Endothelial cell of umbilical vein (primary cell): ENCODE measurements around the gene SCN3B. TPM values are rescaled to one million over a fixed set of nuclear protein-coding genes. Genes with fewer than 3 reads are reported as not detected.
A peak's percentile ranks its signal among the peaks of the same experiment; 100 is the strongest.

Experiments
- BruUV-seq: library from RNA; stranded (reverse); fragments of 400-500 nt; replicated peaks from 2 replicates; lab custom pipeline; 2021; lab: Mats Ljungman, UMichigan
- CTCF ChIA-PET: fragments of 300-600, 350-600 bp; sonication (Branson Sonifier 250); formaldehyde crosslinking; loops from one replicate; lab custom pipeline; 2021; ENCODE audit warnings: antibody characterized with exemption, inconsistent platforms; lab: Charles Lee
- POLR2A ChIA-PET: fragments of 300-600, 350-600 bp; sonication (Branson Sonifier 250); formaldehyde crosslinking; loops from one replicate; lab custom pipeline; 2021; ENCODE audit warnings: antibody characterized with exemption, inconsistent platforms; lab: Charles Lee
- DNase-seq: peaks from one replicate; pipeline ENCODE4 v3.0.0-alpha.2; 2011; ENCODE audit warnings: low read depth, low spot score
- FAIRE-seq: peaks from 2 replicates; lab custom pipeline; 2011; peaks lifted over from hg19 to GRCh38; lab: Jason Lieb, UNC
- H2AFZ ChIP-seq: 2 replicates; pipeline ENCODE4 v1.6.0; 2012; ENCODE audit warnings: low read depth, low read length, control low read depth, inconsistent platforms
- H3K27ac ChIP-seq: 2 replicates; pipeline ENCODE4 v1.5.1; 2011; ENCODE audit warnings: low read depth, mild to moderate bottlenecking, control low read depth, low read length, moderate library complexity; ENCODE audit not compliant: insufficient read depth
- H3K27me3 ChIP-seq, 2 experiments: 2 replicates each; pipeline versions ENCODE4 v1.6.0 to v1.6.1; 2011; ENCODE audit warnings: low read length in 2 of 2, mixed read lengths in 1 of 2; ENCODE audit not compliant: control insufficient read depth in 2 of 2, insufficient read depth in 2 of 2
- H3K36me3 ChIP-seq, 2 experiments: 2 replicates in 1 of 2; 3 replicates in 1 of 2; pipeline ENCODE4 v1.5.1; 2011; ENCODE audit warnings: low read length in 2 of 2, mild to moderate bottlenecking in 1 of 2, moderate library complexity in 1 of 2; ENCODE audit not compliant: control insufficient read depth in 2 of 2, insufficient read depth in 2 of 2; ENCODE audit errors: extremely low read depth in 1 of 2
- H3K4me1 ChIP-seq: 3 replicates; pipeline ENCODE4 v1.5.1; 2011; ENCODE audit warnings: mild to moderate bottlenecking, low read length; ENCODE audit not compliant: control insufficient read depth, insufficient read depth; ENCODE audit errors: extremely low read depth
- H3K4me2 ChIP-seq: 2 replicates; pipeline ENCODE4 v1.6.1; 2011; ENCODE audit warnings: low read length, control low read depth, mixed read lengths; ENCODE audit not compliant: insufficient read depth
- H3K4me3 ChIP-seq, 3 experiments: fragments of 200-600 bp in 1 of 3; sonication (generic), shearing (Covaris generic) in 1 of 3; replicated peaks in 1 of 3; 2 replicates each; pipeline ENCODE4 v1.5.1; 2011 to 2016; ENCODE audit warnings: control low read depth in 3 of 3, low read length in 3 of 3, mild to moderate bottlenecking in 2 of 3, inconsistent platforms in 1 of 3, low read depth in 1 of 3, moderate library complexity in 1 of 3; ENCODE audit not compliant: insufficient read depth in 1 of 3
- H3K79me2 ChIP-seq: 2 replicates; pipeline ENCODE4 v1.6.0; 2012; ENCODE audit warnings: low read length, inconsistent platforms; ENCODE audit not compliant: control insufficient read depth, insufficient read depth
- H3K9ac ChIP-seq: replicated peaks from 2 replicates; pipeline ENCODE3; 2011; ENCODE audit warnings: low read length, control low read depth; ENCODE audit not compliant: insufficient read depth; ENCODE audit errors: extremely low read depth
- H3K9me1 ChIP-seq: replicated peaks from 3 replicates; pipeline ENCODE4 v1.6.0; 2011; ENCODE audit warnings: mild to moderate bottlenecking, low read length; ENCODE audit not compliant: control insufficient read depth, insufficient read depth; ENCODE audit errors: extremely low read depth
- H3K9me3 ChIP-seq: replicated peaks from 2 replicates; pipeline ENCODE4 v1.5.1; 2012; ENCODE audit warnings: low read length, inconsistent platforms; ENCODE audit not compliant: control insufficient read depth, insufficient read depth
- H4K20me1 ChIP-seq: replicated peaks from 2 replicates; pipeline ENCODE3; 2011; ENCODE audit warnings: mild to moderate bottlenecking, low read length; ENCODE audit not compliant: control insufficient read depth, insufficient read depth; ENCODE audit errors: extremely low read depth
- EZH2 ChIP-seq: IDR thresholded peaks from 2 replicates; pipeline ENCODE4 v1.6.1; 2012; ENCODE audit warnings: borderline replicate concordance, low read depth, mild to moderate bottlenecking, moderate library complexity, low read length, inconsistent platforms; ENCODE audit not compliant: severe bottlenecking
- FOS ChIP-seq: IDR thresholded peaks from 2 replicates; pipeline ENCODE4 v1.6.1; 2011; ENCODE audit warnings: mild to moderate bottlenecking, low read length, moderate library complexity, borderline replicate concordance; ENCODE audit not compliant: insufficient read depth
- GATA2 ChIP-seq: IDR thresholded peaks from 2 replicates; pipeline ENCODE4 v1.7.0; 2011; ENCODE audit warnings: low read depth, mild to moderate bottlenecking, moderate library complexity, mixed read lengths, low read length; ENCODE audit not compliant: insufficient read length, insufficient read depth
- JUN ChIP-seq: IDR thresholded peaks from 2 replicates; pipeline ENCODE4 v1.6.1; 2011; ENCODE audit warnings: borderline replicate concordance, low read depth; ENCODE audit not compliant: insufficient read length, insufficient read depth
- MYC ChIP-seq: IDR thresholded peaks from one replicate; pipeline ENCODE4 v1.6.1; 2011; ENCODE audit warnings: mild to moderate bottlenecking, low read depth, low read length
- POLR2A ChIP-seq: IDR thresholded peaks from 2 replicates; pipeline ENCODE4 v1.6.1; 2012; ENCODE audit warnings: low read depth, mild to moderate bottlenecking, control low read depth, low read length
- POLR2AphosphoS5 ChIP-seq: IDR thresholded peaks from 2 replicates; pipeline ENCODE4 v1.6.1; 2012; ENCODE audit warnings: low read depth, mild to moderate bottlenecking, control low read depth, low read length, moderate library complexity; ENCODE audit not compliant: insufficient read depth
- dilution Hi-C: fragments of 300-500 bp; cut with MboI; formaldehyde crosslinking; loops from one replicate; pipeline ENCODE4 v1.15.0; 2019; ENCODE audit warnings: low sequenced_read_pairs; ENCODE audit not compliant: extremely low pct_ligation_motif_present
- intact Hi-C: fragments of 100-400 bp; cut with micrococcal nuclease; formaldehyde crosslinking; loops from one replicate; pipeline ENCODE4 v1.10.0; 2022
- polyA plus RNA-seq, 4 experiments: library from polyadenylated mRNA; depleted of rRNA in 3 of 4; stranded (reverse) in 3 of 4; unstranded in 1 of 4; fragments of >200 nt; gene quantifications; 2 replicates each; pipeline versions ENCODE4 v1.2.1 to v1.2.3, GENCODE V29; 2011 to 2012; ENCODE audit warnings: missing spikeins in 1 of 4
- total RNA-seq: library from RNA; stranded (reverse); gene quantifications from 2 replicates; pipeline ENCODE4 v1.2.3, GENCODE V29; 2021
- TF ChIP-seq, protein P1 (sequence below), 2 donors: IDR thresholded peaks; 1 replicate in 1 of 2; 2 replicates in 1 of 2; pipeline ENCODE4 v1.5.1; 2011; ENCODE audit warnings: low read length in 2 of 2, mild to moderate bottlenecking in 2 of 2, moderate library complexity in 2 of 2, control low read depth in 1 of 2, inconsistent platforms in 1 of 2, low read depth in 1 of 2; ENCODE audit not compliant: insufficient read depth in 1 of 2; ENCODE audit errors: extremely low read depth in 1 of 2
- TF ChIP-seq, protein P2 (sequence below): IDR thresholded peaks from 2 replicates; pipeline ENCODE4 v1.6.1; 2011; ENCODE audit not compliant: insufficient read depth, insufficient read length

Gene SCN3B
- total and polyA plus RNA-seq, 2 donors (not counting 3 experiments of a cell fraction or from before 2014, with no cell fraction given), result 0.72 to 1.4 TPM

DNA sequence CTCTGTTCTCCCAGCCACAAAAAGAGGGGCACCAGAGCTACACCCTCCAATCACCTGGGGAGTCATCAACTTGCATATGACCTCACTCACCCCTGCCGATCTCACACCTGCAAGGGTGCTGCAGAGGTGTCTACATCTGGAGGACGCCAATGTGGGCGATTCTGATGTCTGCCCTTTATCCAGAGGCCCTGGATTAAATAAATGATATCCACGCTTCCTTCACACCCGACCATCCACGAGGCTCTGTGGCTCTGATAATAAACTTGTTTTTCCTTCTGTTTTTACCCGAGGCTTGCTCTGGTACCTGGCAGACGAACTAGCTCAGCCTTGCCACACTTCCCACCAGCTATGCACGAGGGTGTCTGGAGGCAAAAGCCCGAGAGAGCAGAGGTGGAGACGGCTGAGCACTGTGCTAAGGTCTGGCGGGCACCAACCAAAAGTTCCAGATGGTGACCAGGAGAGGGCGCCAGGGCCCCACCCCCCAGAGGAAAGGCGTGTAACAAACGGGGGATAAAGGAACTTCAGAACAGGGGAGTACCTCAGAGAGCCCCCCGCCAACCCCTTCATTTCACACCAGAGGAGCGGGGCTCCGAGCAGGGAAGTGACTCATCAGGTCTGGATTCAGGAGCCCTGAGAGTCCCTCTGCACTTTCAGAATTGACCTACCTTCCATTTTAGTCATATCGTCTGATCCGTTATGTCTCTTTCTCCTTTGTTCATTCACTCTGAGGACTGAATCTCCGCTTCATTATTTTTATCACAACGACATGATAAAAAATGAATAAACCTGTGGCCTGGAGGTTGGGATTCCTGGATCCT lies 13.5 kb downstream of the SCN3B start:
- Histone ChIP-seq H3K36me3 (no peaks in the 10 kb centered on the region), H3K9me3 (no peaks in the 10 kb centered on the region), H3K4me1 (no peaks in the 10 kb centered on the region), H4K20me1 (no peaks in the 10 kb centered on the region), H3K4me3 (no peak overlapping the region), H3K9me1 (no peaks in the 10 kb centered on the region), H2AFZ (no peak overlapping the region), H3K9ac (no peak overlapping the region), H3K27me3 (no peaks in the 10 kb centered on the region), H3K27ac (no peak overlapping the region), H3K79me2 (no peaks in the 10 kb centered on the region), H3K4me2 (no peak overlapping the region)
- peak; percentile 68 for FAIRE-seq
- no TSS peak for BruUV-seq
- TF ChIP-seq, protein P1, sequence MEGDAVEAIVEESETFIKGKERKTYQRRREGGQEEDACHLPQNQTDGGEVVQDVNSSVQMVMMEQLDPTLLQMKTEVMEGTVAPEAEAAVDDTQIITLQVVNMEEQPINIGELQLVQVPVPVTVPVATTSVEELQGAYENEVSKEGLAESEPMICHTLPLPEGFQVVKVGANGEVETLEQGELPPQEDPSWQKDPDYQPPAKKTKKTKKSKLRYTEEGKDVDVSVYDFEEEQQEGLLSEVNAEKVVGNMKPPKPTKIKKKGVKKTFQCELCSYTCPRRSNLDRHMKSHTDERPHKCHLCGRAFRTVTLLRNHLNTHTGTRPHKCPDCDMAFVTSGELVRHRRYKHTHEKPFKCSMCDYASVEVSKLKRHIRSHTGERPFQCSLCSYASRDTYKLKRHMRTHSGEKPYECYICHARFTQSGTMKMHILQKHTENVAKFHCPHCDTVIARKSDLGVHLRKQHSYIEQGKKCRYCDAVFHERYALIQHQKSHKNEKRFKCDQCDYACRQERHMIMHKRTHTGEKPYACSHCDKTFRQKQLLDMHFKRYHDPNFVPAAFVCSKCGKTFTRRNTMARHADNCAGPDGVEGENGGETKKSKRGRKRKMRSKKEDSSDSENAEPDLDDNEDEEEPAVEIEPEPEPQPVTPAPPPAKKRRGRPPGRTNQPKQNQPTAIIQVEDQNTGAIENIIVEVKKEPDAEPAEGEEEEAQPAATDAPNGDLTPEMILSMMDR (IDR thresholded peaks at IDR 0.05; ENCODE audit: extremely low read depth in 1 of 2, insufficient read depth in 1 of 2, low read depth in 1 of 2, low read length in 2 of 2), result peak; percentile 70 to 89
- TF ChIP-seq FOS, result no peak
- intact Hi-C loops (loop anchor here (1.0 kb wide), 4 partner anchors 61 to 554 kb away; no protein-coding TSS in a partner anchor), dilution Hi-C loops (no loop called here)
- ChIA-PET POLR2A (no interaction called here), CTCF (interaction anchor here (1.0 to 10.3 kb wide), 6 partner anchors 12 to 67 kb away, joined by 3 to 302 read pairs (median 10); partner anchors contain the start of gene SCN3B)
- peak; percentile 49 for DNase-seq

DNA sequence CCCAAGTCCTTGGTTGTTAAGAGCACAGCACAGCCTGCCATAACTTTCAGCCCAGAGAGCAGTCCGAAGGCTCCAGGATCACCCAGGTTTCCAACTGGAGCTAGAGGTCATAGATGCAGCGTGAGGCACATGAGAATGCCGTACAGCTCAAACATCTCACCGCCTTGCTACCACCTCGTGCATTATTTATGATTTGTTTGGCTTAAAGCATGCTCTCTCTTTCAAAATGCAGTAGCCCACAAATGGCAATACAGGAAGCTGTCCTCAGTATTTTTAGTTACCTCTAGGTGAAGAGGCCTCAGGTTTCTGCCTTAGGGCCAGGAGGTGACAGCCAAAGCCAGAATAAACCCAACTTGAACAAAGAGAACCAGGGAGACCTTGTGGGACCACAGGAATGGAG lies 14.4 kb downstream of the SCN3B start:
- Histone ChIP-seq H2AFZ (no peak overlapping the region), H3K36me3 (no peaks in the 10 kb centered on the region), H3K79me2 (no peaks in the 10 kb centered on the region), H3K9me1 (no peaks in the 10 kb centered on the region), H3K27ac (no peak overlapping the region), H3K4me3 (no peak overlapping the region), H3K4me2 (no peak overlapping the region), H3K9ac (no peak overlapping the region), H3K9me3 (no peaks in the 10 kb centered on the region), H3K27me3 (no peaks in the 10 kb centered on the region), H3K4me1 (no peaks in the 10 kb centered on the region), H4K20me1 (no peaks in the 10 kb centered on the region)
- TF ChIP-seq EZH2 (no peak), FOS (no peak), GATA2 (no peak), MYC (no peak), POLR2A (no peak), JUN (no peak), POLR2AphosphoS5 (no peak)
- TF ChIP-seq, protein P1 (IDR thresholded peaks at IDR 0.05; ENCODE audit: extremely low read depth in 1 of 2, insufficient read depth in 1 of 2, low read depth in 1 of 2, low read length in 2 of 2), result no peak
- TF ChIP-seq, protein P2, sequence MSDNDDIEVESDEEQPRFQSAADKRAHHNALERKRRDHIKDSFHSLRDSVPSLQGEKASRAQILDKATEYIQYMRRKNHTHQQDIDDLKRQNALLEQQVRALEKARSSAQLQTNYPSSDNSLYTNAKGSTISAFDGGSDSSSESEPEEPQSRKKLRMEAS, result no peak
- ChIA-PET CTCF (interaction anchor here (0.8 to 10.3 kb wide), 6 partner anchors 10 to 68 kb away, joined by 3 to 302 read pairs (median 6); partner anchors contain the start of gene SCN3B), POLR2A (no interaction called here)
- FAIRE-seq (no peak), DNase-seq (no peak)
- dilution Hi-C loops, result no loop called here
- intact Hi-C loops, result no loop called here
- BruUV-seq, result no TSS peak
